Right atrium auricular region (tissue), 2 donors: ENCODE measurements around the gene OSER1. TPM values are rescaled to one million over a fixed set of nuclear protein-coding genes. Genes with fewer than 3 reads are reported as not detected.

Experiments used
- DNase-seq: peaks from one replicate; pipeline ENCODE4 v3.0.0-alpha.2; 2019; ENCODE audit warnings: low spot score
- H3K27ac ChIP-seq, 2 donors: fragments of 200-600 bp; sonication (generic); 1 replicate in 1 of 2; 2 replicates in 1 of 2; pipeline ENCODE4 v1.5.1; 2016 to 2019
- H3K27me3 ChIP-seq, 2 donors: fragments of 200-600 bp; sonication (generic); one replicate each; pipeline versions ENCODE4 v1.5.1 to v1.6.0; 2017 to 2019
- H3K36me3 ChIP-seq: fragments of 200-600 bp; sonication (generic); one replicate; pipeline ENCODE4 v1.5.1; 2016
- H3K4me1 ChIP-seq, 2 donors: fragments of 200-600 bp; sonication (generic); one replicate each; pipeline versions ENCODE4 v1.5.1 to v1.6.0; 2017 to 2019
- H3K4me3 ChIP-seq, 2 donors: fragments of 200-600 bp; sonication (generic); 1 replicate in 1 of 2; 2 replicates in 1 of 2; pipeline ENCODE4 v1.5.1; 2017 to 2019; ENCODE audit warnings: mild to moderate bottlenecking in 1 of 2, moderate library complexity in 1 of 2
- H3K9me3 ChIP-seq, 2 donors: fragments of 200-600 bp; sonication (generic); one replicate each; pipeline ENCODE4 v1.5.1; 2019
- total RNA-seq, 2 donors: library from RNA; depleted of rRNA; stranded (reverse); fragments of >200 nt; gene quantifications; one replicate each; pipeline ENCODE4 v1.1.0, GENCODE V29; 2016
- TF ChIP-seq, protein P1 (sequence below), 2 donors: fragments of 200-600 bp; sonication (generic); IDR thresholded peaks; one replicate each; pipeline ENCODE4 v1.5.1; 2019; ENCODE audit warnings: antibody characterized with exemption in 2 of 2

The OSER1 gene
- total RNA-seq, 2 donors from 2014 or later = 30.8 to 31.1 TPM

DNA sequence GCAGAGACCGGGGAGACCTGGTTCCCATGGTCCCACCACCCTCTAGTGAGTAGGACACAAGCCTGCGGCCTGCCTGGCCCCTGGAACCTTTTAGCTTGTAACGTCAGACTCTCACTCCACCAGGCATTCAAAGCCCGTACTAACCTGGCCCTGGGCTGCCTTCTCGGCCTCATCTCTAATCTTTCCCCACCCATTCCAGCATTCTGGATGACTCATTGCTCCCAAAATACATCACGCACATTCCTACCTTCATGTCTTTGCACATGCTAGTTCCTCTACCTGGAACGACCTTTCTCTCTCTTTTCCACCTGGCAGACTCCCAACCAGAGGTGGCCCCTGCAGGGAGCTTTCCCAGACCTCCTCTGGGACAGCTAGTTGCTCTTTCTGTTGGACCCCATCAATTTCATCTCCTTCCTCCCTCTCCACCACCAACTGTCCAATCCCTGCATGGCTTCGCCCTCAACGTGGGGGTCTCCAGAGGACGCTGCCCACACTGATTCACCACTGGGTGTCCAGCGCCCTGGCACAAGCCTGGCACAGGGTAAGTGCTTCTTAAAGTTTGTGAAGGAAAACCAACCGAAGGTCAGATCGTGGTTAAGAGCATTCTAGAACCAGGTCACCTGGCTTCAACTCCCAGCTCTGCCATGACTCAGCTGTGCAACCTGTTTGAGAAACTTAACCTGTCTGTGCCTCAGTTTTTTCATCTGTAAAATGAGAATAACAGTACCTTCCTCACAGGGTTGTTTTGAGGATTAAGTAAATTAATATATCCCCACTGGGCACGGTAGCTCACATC lies 58.8 kb downstream of the OSER1 start:
- Histone ChIP-seq H3K27me3 (no peaks in the 10 kb centered on the region), H3K4me3 (no peak overlapping the region), H3K27ac (peak overlapping the region; percentile 73 to 91), H3K9me3 (no peaks in the 10 kb centered on the region), H3K36me3 (peaks cover 21% of the 10 kb centered on the region), H3K4me1 (peaks cover 0 to 41% of the 10 kb centered on the region in 2 donors)
- no peak for DNase-seq
- TF ChIP-seq, protein P1, sequence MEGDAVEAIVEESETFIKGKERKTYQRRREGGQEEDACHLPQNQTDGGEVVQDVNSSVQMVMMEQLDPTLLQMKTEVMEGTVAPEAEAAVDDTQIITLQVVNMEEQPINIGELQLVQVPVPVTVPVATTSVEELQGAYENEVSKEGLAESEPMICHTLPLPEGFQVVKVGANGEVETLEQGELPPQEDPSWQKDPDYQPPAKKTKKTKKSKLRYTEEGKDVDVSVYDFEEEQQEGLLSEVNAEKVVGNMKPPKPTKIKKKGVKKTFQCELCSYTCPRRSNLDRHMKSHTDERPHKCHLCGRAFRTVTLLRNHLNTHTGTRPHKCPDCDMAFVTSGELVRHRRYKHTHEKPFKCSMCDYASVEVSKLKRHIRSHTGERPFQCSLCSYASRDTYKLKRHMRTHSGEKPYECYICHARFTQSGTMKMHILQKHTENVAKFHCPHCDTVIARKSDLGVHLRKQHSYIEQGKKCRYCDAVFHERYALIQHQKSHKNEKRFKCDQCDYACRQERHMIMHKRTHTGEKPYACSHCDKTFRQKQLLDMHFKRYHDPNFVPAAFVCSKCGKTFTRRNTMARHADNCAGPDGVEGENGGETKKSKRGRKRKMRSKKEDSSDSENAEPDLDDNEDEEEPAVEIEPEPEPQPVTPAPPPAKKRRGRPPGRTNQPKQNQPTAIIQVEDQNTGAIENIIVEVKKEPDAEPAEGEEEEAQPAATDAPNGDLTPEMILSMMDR (IDR thresholded peaks at IDR 0.05) = no peak

DNA sequence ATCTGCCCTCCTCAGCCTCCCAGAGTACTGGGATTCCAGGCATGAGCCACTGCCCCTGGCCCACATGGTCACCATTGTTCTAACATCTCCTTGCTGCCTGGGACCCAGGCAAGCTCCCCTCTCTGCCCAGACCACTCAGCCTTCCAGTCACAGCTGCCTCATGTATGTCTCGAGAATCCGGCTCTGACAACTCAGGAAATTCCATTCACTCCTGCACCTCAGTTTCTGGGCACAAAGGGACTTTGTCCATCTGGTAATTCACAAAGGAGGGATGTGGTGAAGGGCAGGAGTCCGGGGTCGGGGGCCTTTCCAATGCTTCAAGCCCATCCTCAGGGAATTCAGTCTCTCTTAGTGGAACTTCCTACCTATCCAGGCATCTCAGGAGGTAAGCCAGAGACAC lies 64.3 kb downstream of the OSER1 start:
- no peak overlapping the region for H3K4me3 ChIP-seq
- DNase-seq = no peak
- no peaks in the 10 kb centered on the region for H3K9me3 ChIP-seq
- H3K27me3 ChIP-seq = no peaks in the 10 kb centered on the region
- peaks cover 0 to 45% of the 10 kb centered on the region in 2 donors for H3K4me1 ChIP-seq
- H3K27ac ChIP-seq = peak overlapping the region; percentile 87 to 91
- H3K36me3 ChIP-seq = no peaks in the 10 kb centered on the region
- TF ChIP-seq, protein P1 (IDR thresholded peaks at IDR 0.05) = no peak

Other genes with a start within 250 kb of the OSER1 start
- 100 to 1,000 TPM; 131 to 168 TPM for gene JPH2, start 23.6 kb downstream of the OSER1 start, total RNA-seq
- gene GDAP1L1, start 36.5 kb upstream of the OSER1 start, total RNA-seq = 1 to 10 TPM in 1 of 2 donors, not detected in 1; 1.2 TPM
- 100 to 1,000 TPM in 1 of 2 donors, 10 to 100 TPM in 1; 87.1 to 143 TPM for gene FITM2, start 100.4 kb upstream of the OSER1 start, total RNA-seq
- not detected for gene R3HDML, start 126.3 kb upstream of the OSER1 start, total RNA-seq
- gene HNF4A, start 144.9 kb upstream of the OSER1 start, total RNA-seq = not detected